Aorta (tissue), 5 donors: Measurements from ENCODE around the gene ST6GAL1. TPM values are rescaled to one million over a fixed set of nuclear protein-coding genes. Genes with fewer than 3 reads are reported as not detected.

Experiments
- ATAC-seq: fragments of 200-7000 bp; cut with Tn5 transposase; one replicate; pipeline ENCODE4 v1.9.1; 2022; ENCODE audit warnings: moderate library complexity; ENCODE audit not compliant: low FRiP score
- DNase-seq, 2 donors: peaks; one replicate each; pipeline ENCODE4 v3.0.0-alpha.2; 2020
- H3K27ac ChIP-seq, 2 donors: one replicate each; pipeline ENCODE4 v1.5.1; 2013; ENCODE audit warnings: low read length in 2 of 2, mild to moderate bottlenecking in 2 of 2, moderate library complexity in 2 of 2, control low read depth in 1 of 2, inconsistent platforms in 1 of 2, low read depth in 1 of 2
- H3K27me3 ChIP-seq, 2 donors: one replicate each; pipeline ENCODE4 v1.6.1; 2013; ENCODE audit warnings: control low read depth in 1 of 2, low read length in 1 of 2, mild to moderate bottlenecking in 1 of 2, moderate library complexity in 1 of 2; ENCODE audit not compliant: insufficient read depth in 2 of 2, control insufficient read depth in 1 of 2
- H3K36me3 ChIP-seq, 2 donors: one replicate each; pipeline ENCODE4 v1.6.1; 2013; ENCODE audit warnings: control low read depth in 1 of 2, low read length in 1 of 2, mild to moderate bottlenecking in 1 of 2; ENCODE audit not compliant: insufficient read depth in 2 of 2, control insufficient read depth in 1 of 2
- H3K4me1 ChIP-seq, 2 donors: one replicate each; pipeline ENCODE4 v1.6.1; 2013; ENCODE audit warnings: low read length in 2 of 2, control low read depth in 1 of 2, mild to moderate bottlenecking in 1 of 2, moderate library complexity in 1 of 2; ENCODE audit not compliant: insufficient read depth in 2 of 2, control insufficient read depth in 1 of 2
- H3K4me3 ChIP-seq, 2 donors: one replicate each; pipeline ENCODE4 v1.5.1; 2013; ENCODE audit warnings: low read length in 2 of 2, control low read depth in 1 of 2, mild to moderate bottlenecking in 1 of 2
- H3K9me3 ChIP-seq: one replicate; pipeline ENCODE4 v1.6.1; 2013; ENCODE audit warnings: mild to moderate bottlenecking, low read length; ENCODE audit not compliant: control insufficient read depth
- WGBS, 2 donors: extraction: QIAGEN DNeasy Blood & Tissue Kit; methylation state at CpG; one replicate each; pipeline ENCODE4 v1.1.7; 2013; 5-methylcytosine and 5-hydroxymethylcytosine counted together
- intact Hi-C, 2 donors: fragments of 100-400 bp; cut with DNase I; formaldehyde crosslinking; loops; one replicate each; pipeline versions ENCODE4 v1.14.2 to v1.15.0; 2022
- polyA plus RNA-seq, 2 donors: library from polyadenylated mRNA; stranded (reverse); fragments of 200-250 nt; gene quantifications; one replicate each; pipeline ENCODE4 v1.2.3, GENCODE V29; 2013
- total RNA-seq, 2 donors: library from RNA; stranded (reverse); fragmentation: NEBNext Ultra II Directional; extraction: Animal tissue kit (Norgen Biotek cat#: 25700); gene quantifications; one replicate each; pipeline ENCODE4 v1.2.1, GENCODE V29; 2021
- donor health status: healthy with polysubstance abuse.
- donor health status: Bipolar disorder and iron deficiency.
- donor health status: DM: no; HTN: no; CAD: no.
- donor health status: DM: no; HTN: no; CAD: no.
- donor health status: DM: yes; HTN: yes; CAD: no.

Gene ST6GAL1
- total and polyA plus RNA-seq, 4 donors, result 11.8 to 140 (median 50.4) TPM

DNA sequence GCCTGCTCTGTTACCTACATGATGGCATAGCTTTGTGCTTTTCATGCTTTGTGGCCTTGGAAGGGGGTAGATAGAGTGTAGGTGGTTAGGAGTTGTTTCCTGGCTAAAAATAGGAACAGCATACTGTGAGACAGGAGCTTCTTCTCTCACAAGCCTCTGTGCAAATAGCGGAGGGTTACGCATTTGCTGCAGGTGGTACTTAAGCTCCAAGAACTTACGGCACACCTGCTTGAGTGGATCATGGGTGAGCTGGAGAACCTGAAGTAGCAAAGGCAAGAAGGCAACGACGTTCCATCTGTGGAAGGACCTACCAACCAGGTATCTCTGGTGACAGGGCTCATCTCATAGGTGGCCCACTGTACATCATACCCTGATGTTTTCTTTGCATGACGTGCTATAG, 66.0 kb downstream of the ST6GAL1 start:
- Histone ChIP-seq H3K4me3 (no peak overlapping the region), H3K27ac (no peak overlapping the region), H3K36me3 (no peaks in the 10 kb centered on the region), H3K4me1 (peaks cover 0 to 3% of the 10 kb centered on the region in 2 donors), H3K27me3 (no peaks in the 10 kb centered on the region), H3K9me3 (no peaks in the 10 kb centered on the region)
- ATAC-seq, result no peak
- WGBS, 2 donors, result 96 to 99% methylated on average over 6 of the region's 6 CpGs
- no peak for DNase-seq
- intact Hi-C loops, result no loop called here

DNA sequence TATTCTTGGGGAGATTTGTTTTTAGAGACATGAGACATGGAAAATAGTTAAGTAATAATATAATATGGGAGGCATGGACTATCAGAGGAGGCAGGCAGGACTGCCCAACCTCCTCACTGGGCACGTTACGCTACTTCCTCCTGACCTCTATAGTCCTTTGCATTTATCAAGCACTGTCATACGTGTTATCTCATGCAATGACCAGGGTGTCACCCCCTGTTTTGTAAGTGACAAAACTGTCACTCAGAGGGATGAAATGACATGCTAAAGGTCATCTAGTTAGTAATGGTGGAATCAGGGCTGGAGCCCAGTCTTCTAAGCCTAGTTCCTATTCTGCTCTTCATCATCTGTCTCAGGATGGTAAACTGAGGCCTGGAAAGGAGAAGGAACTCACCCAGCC, 66.7 kb downstream of the ST6GAL1 start:
- no peak for ATAC-seq
- no peak overlapping the region for H3K27ac ChIP-seq

DNA sequence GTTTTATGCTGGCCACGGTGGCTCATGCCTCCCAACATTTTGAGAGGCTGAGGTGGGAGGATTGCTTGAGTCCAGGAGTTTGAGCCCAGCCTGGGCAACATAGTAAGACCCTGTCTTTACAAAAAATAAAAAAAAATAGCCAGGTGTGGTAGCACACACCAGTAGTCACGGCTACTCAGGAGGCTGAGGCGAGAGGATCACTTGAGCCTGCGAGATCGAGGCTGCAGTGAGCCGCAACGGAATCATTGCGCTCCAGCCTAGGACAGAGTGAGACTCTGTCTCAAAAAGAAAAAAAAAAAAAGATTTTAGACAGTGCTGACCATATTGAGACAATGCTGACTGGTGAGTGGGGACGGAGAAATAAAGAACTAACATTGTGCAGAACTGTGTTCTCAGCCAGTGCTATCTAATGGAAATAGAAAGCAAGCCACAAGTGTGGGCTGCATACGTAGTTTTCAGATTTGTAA, 67.2 kb downstream of the ST6GAL1 start:
- Histone ChIP-seq H3K27ac (no peak overlapping the region), H3K4me3 (no peak overlapping the region), H3K4me1 (peaks cover 0 to 3% of the 10 kb centered on the region in 2 donors), H3K36me3 (no peaks in the 10 kb centered on the region), H3K9me3 (no peaks in the 10 kb centered on the region), H3K27me3 (no peaks in the 10 kb centered on the region)
- whole genome bisulfite sequencing, 2 donors, result 59% methylated on average over 10 of the region's 10 CpGs
- DNase-seq, result no peak
- intact Hi-C loops, result no loop called here
- ATAC-seq, result no peak

More for the DNA sequence above, 66.7 kb downstream of the ST6GAL1 start:
- H3K27me3 ChIP-seq, result no peaks in the 10 kb centered on the region
- intact Hi-C loops, result no loop called here
- DNase-seq, result no peak
- no peaks in the 10 kb centered on the region for H3K9me3 ChIP-seq
- H3K4me3 ChIP-seq, result no peak overlapping the region
- H3K4me1 ChIP-seq, result peaks cover 0 to 3% of the 10 kb centered on the region in 2 donors
- H3K36me3 ChIP-seq, result no peaks in the 10 kb centered on the region
- 89 to 93% methylated on average over 3 of the region's 3 CpGs for WGBS, 2 donors

DNA sequence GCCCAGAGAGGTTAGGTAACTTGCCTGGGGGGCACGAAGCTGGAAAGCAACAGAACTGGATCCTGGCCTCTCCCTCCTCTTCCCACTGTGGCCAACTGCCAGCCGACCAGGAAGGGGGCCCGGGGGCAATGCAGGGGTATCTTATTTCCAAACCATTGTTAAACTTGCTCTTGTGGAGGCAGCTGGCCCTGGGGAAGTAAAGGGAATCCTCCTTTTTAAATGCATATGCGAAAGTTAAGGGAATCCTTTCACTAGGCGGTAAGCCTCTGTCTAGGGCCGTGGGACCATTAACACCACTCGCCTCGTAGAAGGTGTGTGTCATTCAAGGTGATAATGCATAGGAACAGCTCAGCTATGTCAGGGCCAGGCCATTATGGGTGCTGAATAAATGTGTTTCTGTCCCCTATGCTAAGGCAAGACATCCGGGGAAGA, 68.6 kb downstream of the ST6GAL1 start:
- no peak for ATAC-seq
- Histone ChIP-seq H3K4me3 (no peak overlapping the region), H3K27me3 (no peaks in the 10 kb centered on the region), H3K4me1 (peaks cover 0 to 3% of the 10 kb centered on the region in 2 donors), H3K36me3 (no peaks in the 10 kb centered on the region), H3K9me3 (no peaks in the 10 kb centered on the region), H3K27ac (no peak overlapping the region)
- intact Hi-C loops, result no loop called here
- DNase-seq, result no peak
- WGBS, 2 donors, result 93 to 94% methylated on average over 9 of the region's 9 CpGs

DNA sequence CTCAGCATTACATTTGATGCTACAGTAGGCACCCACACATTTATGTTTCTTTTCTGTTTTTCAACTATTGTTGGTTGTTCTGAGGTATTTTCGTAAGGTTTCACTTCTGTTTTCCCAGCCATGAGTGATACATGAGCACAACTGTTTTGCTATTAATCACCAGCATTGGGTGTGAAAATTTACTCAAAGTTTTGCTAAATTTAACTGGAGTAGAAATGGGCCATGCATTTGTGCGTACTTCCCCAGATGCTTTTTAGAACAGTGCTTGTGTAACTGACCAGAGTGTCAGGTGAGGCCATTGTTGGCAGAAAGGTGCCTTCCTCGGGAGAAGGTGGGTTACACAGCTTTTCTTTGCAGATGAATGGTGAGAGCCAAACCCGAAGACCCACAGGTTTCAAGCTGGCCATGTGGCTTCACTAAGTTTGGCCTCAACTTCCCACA, 70.4 kb downstream of the ST6GAL1 start:
- WGBS, 2 donors, result 79 to 94% methylated on average over 4 of the region's 4 CpGs
- DNase-seq, result no peak
- no peaks in the 10 kb centered on the region for H3K4me1 ChIP-seq
- no peaks in the 10 kb centered on the region for H3K27me3 ChIP-seq
- no peak for ATAC-seq
- intact Hi-C loops, result loop anchor here in 1 of 2 donors (5.0 kb wide), 1 partner anchor 42 kb away; no protein-coding TSS in a partner anchor
- H3K27ac ChIP-seq, result no peak overlapping the region
- no peaks in the 10 kb centered on the region for H3K36me3 ChIP-seq
- no peaks in the 10 kb centered on the region for H3K9me3 ChIP-seq
- no peak overlapping the region for H3K4me3 ChIP-seq

DNA sequence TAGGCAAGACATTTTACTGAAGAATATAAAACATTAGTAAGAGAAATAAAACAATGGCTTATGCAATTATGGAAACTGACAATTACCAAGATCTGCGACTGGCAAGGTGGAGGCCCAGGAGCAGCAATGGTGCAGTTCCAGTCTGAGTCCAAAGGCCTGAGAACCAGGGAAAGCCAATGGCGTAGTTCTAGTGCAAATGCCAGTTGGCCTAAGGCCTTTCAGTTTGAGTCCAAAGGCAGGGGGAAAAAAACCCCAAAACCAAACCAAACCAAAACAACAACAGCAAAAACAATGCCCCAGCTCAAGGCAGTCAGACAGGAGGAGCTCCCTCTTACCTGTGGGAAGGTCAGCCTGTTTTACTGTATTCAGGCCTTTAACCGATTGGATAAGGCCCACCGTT, 72.6 kb downstream of the ST6GAL1 start:
- 98 to 99% methylated on average over 4 of the region's 4 CpGs for WGBS, 2 donors
- Histone ChIP-seq H3K4me1 (no peaks in the 10 kb centered on the region), H3K4me3 (no peak overlapping the region), H3K9me3 (no peaks in the 10 kb centered on the region), H3K36me3 (no peaks in the 10 kb centered on the region), H3K27ac (no peak overlapping the region), H3K27me3 (no peaks in the 10 kb centered on the region)
- intact Hi-C loops, result loop anchor here in 1 of 2 donors (5.0 kb wide), 1 partner anchor 39 kb away; no protein-coding TSS in a partner anchor
- DNase-seq (no peak), ATAC-seq (no peak)

DNA sequence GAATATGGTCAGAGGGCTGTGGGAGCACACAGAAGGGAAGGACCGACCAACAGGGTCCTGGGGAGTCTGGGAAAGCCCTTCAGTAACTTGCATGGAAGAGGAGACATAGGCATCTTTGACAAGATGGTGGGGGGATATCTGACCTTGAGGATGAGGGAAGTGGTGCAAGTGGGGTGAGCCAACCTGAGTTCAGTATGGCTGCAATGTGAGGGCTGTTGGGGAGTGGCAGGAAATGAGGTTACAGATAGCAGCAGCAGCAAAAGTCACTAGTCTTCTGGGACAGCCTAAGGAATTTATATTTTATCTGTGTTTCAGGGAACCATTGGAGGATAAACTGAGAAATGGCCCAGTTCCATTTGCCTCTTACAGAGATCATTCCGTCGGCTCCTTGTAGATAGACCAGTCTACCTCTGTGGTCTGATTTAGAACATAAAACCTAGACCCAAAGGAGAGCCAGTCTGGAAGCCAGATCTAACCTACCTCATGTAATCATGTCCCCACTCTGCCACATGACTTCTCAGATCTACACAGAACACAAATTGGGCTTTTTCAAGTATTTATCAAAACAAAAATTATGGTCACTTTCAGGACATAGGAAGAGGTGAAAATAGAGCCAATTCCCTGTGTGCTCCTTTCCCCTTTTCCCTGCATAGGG, 75.6 kb downstream of the ST6GAL1 start:
- Histone ChIP-seq H3K27me3 (no peaks in the 10 kb centered on the region), H3K4me1 (no peaks in the 10 kb centered on the region), H3K9me3 (no peaks in the 10 kb centered on the region), H3K4me3 (no peak overlapping the region), H3K36me3 (no peaks in the 10 kb centered on the region), H3K27ac (no peak overlapping the region)
- 57 to 90% methylated on average over 3 of the region's 3 CpGs for WGBS, 2 donors
- intact Hi-C loops, result no loop called here
- DNase-seq (no peak), ATAC-seq (no peak)

DNA sequence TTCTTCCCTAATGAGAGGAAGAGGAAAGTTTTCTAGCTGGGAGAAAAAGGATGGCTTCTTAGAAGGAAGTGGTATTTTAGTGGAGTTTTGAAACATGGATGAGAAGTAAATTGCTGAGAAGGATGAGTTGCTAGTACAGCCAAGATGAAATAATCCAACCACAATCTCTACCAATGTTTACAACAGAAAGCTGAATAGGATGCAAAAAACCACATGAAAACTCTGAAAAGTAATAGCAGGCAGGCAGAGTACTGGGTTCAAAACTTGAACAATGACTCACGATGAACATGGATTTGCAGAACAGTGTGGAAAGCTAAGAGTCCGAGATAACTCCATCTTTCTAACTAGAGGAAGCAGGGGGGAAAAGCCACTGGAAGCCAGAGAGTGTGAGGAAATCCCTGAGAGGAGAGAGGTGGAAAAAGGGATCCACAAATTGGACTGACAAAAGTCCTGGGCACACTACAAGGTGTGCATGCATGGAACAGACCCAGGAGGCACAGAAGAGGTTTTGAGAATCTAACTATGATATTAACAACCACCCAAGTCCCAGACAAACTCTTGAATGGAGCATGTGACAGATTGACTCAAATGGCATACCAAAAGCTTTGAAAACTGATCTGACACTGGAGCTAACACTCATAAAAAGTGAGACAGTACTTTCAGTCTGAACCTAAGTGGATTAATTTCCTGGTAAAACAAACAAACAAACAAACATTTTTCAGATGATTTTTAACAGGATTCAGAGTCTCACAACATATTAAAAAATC, 76.7 kb downstream of the ST6GAL1 start:
- H3K4me1 ChIP-seq, result no peaks in the 10 kb centered on the region
- no peak overlapping the region for H3K27ac ChIP-seq
- intact Hi-C loops, result no loop called here
- no peak for ATAC-seq
- H3K9me3 ChIP-seq, result no peaks in the 10 kb centered on the region
- no peak for DNase-seq
- 88 to 92% methylated on average over 2 of the region's 2 CpGs for WGBS, 2 donors
- no peaks in the 10 kb centered on the region for H3K36me3 ChIP-seq
- no peaks in the 10 kb centered on the region for H3K27me3 ChIP-seq
- no peak overlapping the region for H3K4me3 ChIP-seq
